Right forelimb (tissue), 1 donor: ENCODE measurements around the gene CACNA1B.
"Not testable (repeated sequence)": the region's sequence is repeated elsewhere in the genome, so short reads cannot be mapped to it uniquely, and the experiment has no call there.

Experiments
- DNase-seq: peaks from one replicate; pipeline ENCODE4 v3.0.0-alpha.2; 2018

The CACNA1B gene

DNA sequence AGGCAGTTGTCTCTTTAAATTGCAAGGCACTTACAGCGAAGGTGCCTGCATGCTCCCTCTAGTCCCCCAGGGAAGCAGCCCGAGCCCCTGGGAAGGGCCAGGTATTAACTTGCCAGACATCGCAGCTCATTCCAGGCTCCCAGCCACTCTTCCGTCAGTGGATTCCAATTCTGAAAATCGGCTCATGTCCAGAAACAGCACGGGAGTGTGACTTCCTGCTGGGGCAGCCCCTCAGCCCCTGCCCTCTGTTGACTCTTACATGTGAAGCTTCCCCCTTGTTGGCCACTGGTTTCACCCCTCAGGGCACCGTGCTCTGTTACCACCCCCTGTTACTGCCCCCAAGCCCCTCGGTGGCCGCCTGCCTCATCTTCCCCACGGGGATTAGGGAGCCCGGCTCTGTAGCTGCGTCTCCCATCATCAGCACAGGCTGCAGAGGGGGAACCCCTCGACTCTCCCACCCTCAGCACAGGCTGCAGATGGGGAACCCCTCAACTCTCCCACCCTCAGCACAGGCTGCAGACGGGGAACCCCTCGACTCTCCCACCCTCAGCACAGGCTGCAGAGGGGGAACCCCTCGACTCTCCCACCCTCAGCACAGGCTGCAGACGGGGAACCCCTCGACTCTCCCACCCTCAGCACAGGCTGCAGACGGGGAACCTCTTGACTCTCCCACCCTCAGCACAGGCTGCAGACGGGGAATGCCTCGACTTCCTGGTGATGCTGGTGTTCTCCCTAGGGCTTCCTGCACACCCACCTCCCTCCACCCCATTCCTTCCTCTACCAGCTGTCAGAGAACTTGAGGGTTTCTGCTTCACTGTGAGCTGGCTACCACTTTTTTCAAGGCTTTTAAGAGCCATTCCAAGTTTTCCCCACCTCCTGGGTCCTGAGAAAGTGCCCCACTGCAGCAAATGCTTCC is 11.1 kb upstream of the CACNA1B start:
- DNase-seq = no peak

GRCh38 chr9:137870432-137870831 is 7.2 kb upstream of the CACNA1B start:
- no peak for DNase-seq

DNA sequence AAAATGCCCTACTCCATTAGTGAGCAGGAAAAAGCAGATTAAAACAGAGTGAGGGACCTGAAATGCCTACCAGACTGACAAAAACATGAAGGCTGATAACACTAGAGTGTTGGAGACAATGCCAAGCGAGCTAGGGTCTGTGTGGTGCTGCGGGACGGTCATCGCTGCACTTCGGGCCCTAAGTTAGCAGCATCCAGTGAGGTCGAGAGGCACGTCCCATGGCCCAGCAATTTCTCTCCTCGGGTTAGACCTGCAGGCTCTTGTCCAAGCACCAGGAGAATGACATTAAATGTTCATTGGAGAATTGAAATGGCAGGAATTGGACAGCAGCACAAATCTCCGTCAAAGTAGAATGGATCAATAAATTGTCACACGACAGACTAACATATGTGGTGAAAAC is 5.3 kb upstream of the CACNA1B start:
- DNase-seq = no peak

DNA sequence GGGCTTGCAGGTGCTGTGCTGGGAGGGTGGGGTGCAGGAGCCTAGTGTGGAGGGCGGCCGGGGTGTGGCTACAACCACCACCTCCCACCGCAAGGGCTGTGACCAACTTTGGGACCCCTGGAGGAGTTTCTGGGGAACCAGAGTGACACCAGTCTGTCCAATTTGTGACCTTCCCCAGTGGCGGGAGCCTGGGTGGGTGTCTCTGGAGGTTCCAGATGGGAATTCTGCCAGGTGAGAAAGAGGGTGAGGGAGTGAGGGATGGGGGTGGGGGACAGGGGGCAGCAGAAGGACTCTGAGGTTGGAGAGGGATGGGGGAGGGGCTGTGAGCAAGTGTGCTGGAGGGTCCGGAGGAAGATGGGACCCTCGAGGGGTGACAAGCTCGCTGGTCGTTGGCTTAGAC is 4.2 kb upstream of the CACNA1B start:
- DNase-seq = no peak

DNA sequence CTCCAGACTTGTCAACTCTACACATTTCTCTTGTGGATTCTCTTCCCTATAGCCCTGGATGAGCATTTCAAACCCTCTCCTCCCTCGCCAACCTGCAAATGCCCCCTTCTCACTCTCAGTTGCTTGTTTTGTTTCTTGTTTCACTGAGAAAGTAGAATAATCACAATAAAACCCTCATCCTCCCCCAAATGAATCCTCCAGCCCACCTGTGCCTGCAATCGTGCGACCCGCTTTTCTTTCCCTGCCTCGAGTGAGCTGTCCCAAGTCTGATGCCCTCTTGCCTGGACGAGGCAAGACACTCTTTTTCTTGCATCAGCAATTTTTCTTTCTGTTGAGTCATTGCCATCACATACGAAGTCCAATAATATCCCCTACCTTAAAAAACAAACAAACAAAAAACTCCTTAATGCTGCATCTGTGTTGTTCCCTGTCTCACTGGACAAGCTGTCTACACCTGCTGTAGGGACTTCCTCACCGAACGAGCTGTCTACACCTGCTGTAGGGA is 3.7 kb upstream of the CACNA1B start:
- DNase-seq = no peak

DNA sequence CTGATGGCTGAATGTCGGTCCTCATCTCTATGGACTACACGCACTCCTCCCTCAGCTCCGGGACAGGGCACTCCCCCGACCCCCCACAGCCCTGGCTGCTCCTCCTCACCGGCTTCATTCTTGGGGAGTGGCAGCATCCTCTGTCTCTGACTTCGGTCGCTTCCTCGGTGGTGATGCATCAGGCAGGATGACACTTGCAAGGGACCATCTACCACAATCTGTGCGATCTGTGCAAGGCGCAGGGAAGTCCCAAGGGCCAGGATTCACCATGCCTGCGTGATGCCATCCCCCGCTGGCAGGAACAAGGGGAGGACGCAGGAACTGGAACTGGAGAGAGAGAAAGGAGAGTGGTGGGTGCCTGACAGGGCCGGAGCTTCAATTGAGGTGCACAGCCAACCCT is 2.2 kb upstream of the CACNA1B start:
- no peak for DNase-seq

GRCh38 chr9:137875846-137876245 is 1.7 kb upstream of the CACNA1B start:
- no peak for DNase-seq

DNA sequence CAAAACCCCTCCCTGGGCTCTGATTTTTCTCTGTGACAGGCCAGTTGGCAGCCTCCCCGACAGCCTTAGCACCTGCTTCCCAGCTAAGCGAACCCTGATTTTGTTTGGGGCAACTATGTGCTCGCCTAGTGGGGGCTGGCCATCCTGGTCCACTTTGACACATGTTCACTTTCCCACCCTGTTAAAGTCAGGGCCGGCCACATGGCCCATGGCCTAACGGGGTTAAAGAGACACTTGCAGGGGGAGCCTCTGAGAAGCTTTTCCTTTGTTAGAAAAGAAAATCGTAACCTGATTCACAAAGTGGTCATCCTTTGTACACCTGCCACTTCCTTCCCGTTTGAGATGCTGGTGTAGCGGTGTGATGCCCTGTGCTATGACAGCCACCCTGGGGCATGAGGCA is 1.3 kb upstream of the CACNA1B start:
- DNase-seq = no peak

GRCh38 chr9:137876781-137877386 is 698 bp upstream of the CACNA1B start:
- DNase-seq = no peak

DNA sequence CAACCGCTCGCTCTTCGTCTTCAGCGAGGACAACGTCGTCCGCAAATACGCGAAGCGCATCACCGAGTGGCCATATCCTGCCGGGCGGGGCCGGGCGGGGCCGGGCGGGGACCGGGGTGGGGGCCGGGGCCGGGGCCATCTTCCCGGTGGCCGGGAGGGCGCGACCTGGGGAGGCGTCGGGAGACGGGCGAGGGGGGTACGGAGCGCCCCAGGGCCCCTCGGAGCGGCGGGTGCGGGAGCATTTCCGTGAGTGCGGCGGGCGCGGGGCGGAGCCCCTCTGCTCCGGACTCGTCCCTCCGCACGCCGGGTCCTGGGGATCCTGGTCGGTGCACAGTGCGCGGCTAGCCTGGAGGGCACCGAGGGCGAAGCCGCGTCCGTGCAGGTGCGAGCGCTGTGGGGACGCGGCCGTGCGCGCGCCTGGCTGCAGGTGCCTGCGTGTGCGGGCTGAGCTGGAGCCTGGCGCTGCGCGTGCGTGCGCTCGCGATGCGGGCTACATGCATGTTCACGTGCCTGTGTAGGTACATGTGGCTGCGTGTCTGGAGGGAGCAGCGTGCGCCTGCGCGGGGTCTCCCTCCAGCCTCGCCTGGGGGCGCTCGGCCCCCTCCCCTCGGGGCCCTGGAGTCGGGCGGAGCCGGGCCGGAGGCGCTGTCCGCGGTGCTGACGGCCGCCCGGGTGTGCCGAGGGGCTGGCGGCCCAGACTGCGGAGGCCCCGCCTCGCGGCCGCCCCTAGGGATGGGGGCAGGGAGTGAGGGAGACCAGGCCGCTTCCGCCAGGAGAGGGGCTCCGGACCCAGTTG is 762 bp downstream of the CACNA1B start:
- DNase-seq = peak; percentile 60

DNA sequence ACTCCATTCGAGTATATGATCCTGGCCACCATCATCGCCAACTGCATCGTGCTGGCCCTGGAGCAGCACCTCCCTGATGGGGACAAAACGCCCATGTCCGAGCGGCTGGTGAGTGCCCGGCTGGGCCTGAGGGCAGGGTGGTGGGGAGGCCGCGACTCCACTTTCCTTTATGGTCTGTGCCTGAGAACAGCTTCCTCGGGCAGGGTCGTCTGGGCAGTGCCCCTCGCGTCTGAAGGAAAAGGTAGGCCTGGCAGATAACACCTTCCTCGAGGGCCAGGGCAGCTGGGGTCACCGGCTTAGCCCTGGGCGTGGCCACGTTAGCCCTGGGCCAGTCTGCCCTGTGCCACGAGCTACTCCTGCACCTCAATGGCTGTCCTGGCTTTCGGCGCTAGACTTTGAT is 1.5 kb downstream of the CACNA1B start:
- DNase-seq = no peak

GRCh38 chr9:137879566-137880150 is 2.1 kb downstream of the CACNA1B start:
- no peak for DNase-seq

GRCh38 chr9:137880160-137880975 is 2.8 kb downstream of the CACNA1B start:
- no peak for DNase-seq

GRCh38 chr9:137880976-137881530 is 3.5 kb downstream of the CACNA1B start:
- DNase-seq = no peak

- no peak for DNase-seq
These were observed 4.3 kb downstream of the CACNA1B start for GRCh38 chr9:137881591-137882505.

DNA sequence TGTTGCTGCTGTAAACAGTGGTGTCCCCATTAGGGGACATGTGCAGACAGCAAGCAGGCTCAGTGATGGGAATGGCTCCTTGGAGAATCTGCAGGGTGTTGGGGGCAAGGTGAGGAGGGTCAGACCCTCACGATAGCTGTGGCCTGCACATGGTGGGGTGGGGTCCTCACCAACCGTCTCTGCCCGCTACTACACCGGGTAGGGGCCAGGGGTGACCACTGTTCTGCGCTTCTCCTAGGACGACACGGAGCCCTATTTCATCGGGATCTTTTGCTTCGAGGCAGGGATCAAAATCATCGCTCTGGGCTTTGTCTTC is 4.9 kb downstream of the CACNA1B start:
- DNase-seq = no peak

- not testable (repeated sequence) for DNase-seq
These were observed 6.4 kb downstream of the CACNA1B start for GRCh38 chr9:137883977-137884376.

GRCh38 chr9:137884547-137884946 is 7.0 kb downstream of the CACNA1B start:
- DNase-seq = not testable (repeated sequence)

DNA sequence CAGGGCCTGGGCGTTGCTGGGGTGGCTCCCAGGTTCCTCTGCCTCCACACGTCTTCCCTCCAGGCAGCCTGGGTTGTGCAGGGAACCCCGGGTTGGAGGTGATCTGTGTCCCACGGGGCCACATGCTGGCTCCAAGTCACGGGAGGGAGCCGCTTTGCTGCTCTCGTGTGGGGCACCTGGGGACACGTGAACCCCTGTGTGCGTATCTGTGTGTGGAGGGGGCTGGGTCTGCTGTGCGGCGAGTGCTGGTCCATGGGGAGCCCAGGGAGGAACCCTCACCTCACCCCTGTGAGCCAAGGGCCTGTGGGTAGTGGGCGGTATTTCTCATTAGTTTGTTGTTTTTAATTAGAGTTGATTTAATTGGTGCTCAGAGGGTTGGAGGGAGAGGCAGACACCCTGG is 7.5 kb downstream of the CACNA1B start:
- not testable (repeated sequence) for DNase-seq

DNA sequence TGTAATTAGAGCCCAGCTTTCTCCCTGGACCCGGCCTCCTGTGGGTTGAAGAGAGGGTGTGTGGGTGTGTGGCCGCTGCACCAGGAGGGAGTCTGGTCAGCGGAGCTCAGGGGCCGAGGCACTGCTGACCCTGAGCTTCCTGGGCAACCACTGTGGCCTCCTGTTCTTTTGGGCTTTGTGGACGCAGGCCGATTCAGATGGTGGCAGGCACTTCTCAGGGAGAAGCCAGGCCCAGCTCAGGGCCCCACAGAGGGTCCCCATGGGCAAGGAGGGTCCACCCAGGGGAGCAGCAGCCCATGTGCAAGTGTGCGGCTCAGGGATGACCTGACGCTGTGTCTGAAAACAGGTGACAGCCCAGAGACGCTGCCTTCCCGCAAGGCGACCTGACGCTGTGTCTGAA is 11.0 kb downstream of the CACNA1B start:
- DNase-seq = not testable (repeated sequence)

- DNase-seq = not testable (repeated sequence)
These were observed 12.4 kb downstream of the CACNA1B start for GRCh38 chr9:137889966-137890365.
